IMR-90 (cell line): Measurements from ENCODE around the gene WDR27. TPM values are rescaled to one million over a fixed set of nuclear protein-coding genes. Genes with fewer than 3 reads are reported as not detected.

Source experiments
- ATAC-seq: fragments of 200-7000 bp; cut with Tn5 transposase; 2 replicates; pipeline ENCODE4 v1.9.1; 2020; ENCODE audit warnings: low read depth, mild to moderate bottlenecking, moderate library complexity
- BruUV-seq: library from RNA; stranded (reverse); fragments of 400-500 nt; replicated peaks from 2 replicates; lab custom pipeline; 2021; lab: Mats Ljungman, UMichigan
- CTCF ChIA-PET: fragments of 300-600 bp; formaldehyde crosslinking; extraction: SDS; loops from one replicate; lab custom pipeline; 2021; ENCODE audit warnings: antibody characterized with exemption; lab: Yijun Ruan, JAX
- POLR2A ChIA-PET: fragments of 300-600 bp; sonication (Branson Sonifier 250); formaldehyde crosslinking; loops from one replicate; lab custom pipeline; 2022; ENCODE audit warnings: antibody characterized with exemption; ENCODE audit not compliant: unreplicated experiment; lab: Charles Lee
- DNase-seq: peaks from one replicate; pipeline ENCODE4 v3.0.0; 2013
- H2AFZ ChIP-seq: replicated peaks from 2 replicates; pipeline ENCODE3; 2013; ENCODE audit warnings: low read length, mild to moderate bottlenecking; ENCODE audit not compliant: poor library complexity
- H2AK5ac ChIP-seq: 2 replicates; pipeline ENCODE4 v1.6.1; 2013; ENCODE audit warnings: low read depth, low read length, inconsistent platforms
- H2AK9ac ChIP-seq: replicated peaks from 2 replicates; pipeline ENCODE3; 2013; ENCODE audit warnings: mild to moderate bottlenecking, low read depth, low read length, moderate library complexity; ENCODE audit not compliant: poor library complexity
- H2BK120ac ChIP-seq: 2 replicates; pipeline ENCODE4 v1.6.1; 2013; ENCODE audit warnings: low read depth, low read length, inconsistent platforms
- H2BK15ac ChIP-seq: 3 replicates; pipeline ENCODE4 v1.6.1; 2013; ENCODE audit warnings: low read depth, low read length, inconsistent platforms
- H2BK20ac ChIP-seq: 2 replicates; pipeline ENCODE4 v1.6.1; 2013; ENCODE audit warnings: low read depth, mild to moderate bottlenecking, inconsistent platforms, low read length, moderate library complexity
- H2BK5ac ChIP-seq: 2 replicates; pipeline ENCODE4 v1.6.1; 2013; ENCODE audit warnings: mild to moderate bottlenecking, low read depth, low read length, inconsistent platforms; ENCODE audit not compliant: poor library complexity, severe bottlenecking
- H3K14ac ChIP-seq: replicated peaks from 2 replicates; pipeline ENCODE4 v1.6.1; 2013; ENCODE audit warnings: low read depth, low read length, inconsistent platforms
- H3K18ac ChIP-seq: 2 replicates; pipeline ENCODE4 v1.6.1; 2013; ENCODE audit warnings: low read depth, low read length, control low read depth
- H3K23ac ChIP-seq: 2 replicates; pipeline ENCODE4 v1.6.1; 2013; ENCODE audit warnings: low read depth, low read length, inconsistent platforms
- H3K27ac ChIP-seq: 2 replicates; pipeline ENCODE4 v1.5.1; 2013; ENCODE audit warnings: mild to moderate bottlenecking, control low read depth, low read length; ENCODE audit not compliant: insufficient read depth
- H3K27me3 ChIP-seq: 2 replicates; pipeline ENCODE4 v1.6.1; 2013; ENCODE audit warnings: low read length; ENCODE audit not compliant: control insufficient read depth, insufficient read depth
- H3K36me3 ChIP-seq: 2 replicates; pipeline ENCODE4 v1.6.1; 2013; ENCODE audit warnings: low read length, mixed read lengths; ENCODE audit not compliant: control insufficient read depth, insufficient read depth
- H3K4ac ChIP-seq: 2 replicates; pipeline ENCODE4 v1.6.1; 2013; ENCODE audit warnings: low read depth, low read length, inconsistent platforms
- H3K4me1 ChIP-seq: 2 replicates; pipeline ENCODE4 v1.6.1; 2013; ENCODE audit warnings: low read length, mixed read lengths; ENCODE audit not compliant: control insufficient read depth, insufficient read depth
- H3K4me2 ChIP-seq: 2 replicates; pipeline ENCODE4 v1.6.1; 2013; ENCODE audit warnings: low read depth, mild to moderate bottlenecking, control low read depth, low read length, moderate library complexity
- H3K4me3 ChIP-seq: 2 replicates; pipeline ENCODE4 v1.5.1; 2013; ENCODE audit warnings: low read depth, mild to moderate bottlenecking, control low read depth, low read length, moderate library complexity; ENCODE audit not compliant: insufficient read depth
- H3K56ac ChIP-seq: 2 replicates; pipeline ENCODE4 v1.6.1; 2013; ENCODE audit warnings: low read length, inconsistent platforms; ENCODE audit not compliant: insufficient read depth; ENCODE audit errors: extremely low read depth
- H3K79me1 ChIP-seq, 2 experiments: 2 replicates each; pipeline ENCODE4 v1.6.1; 2013; ENCODE audit warnings: low read length in 2 of 2, inconsistent platforms in 1 of 2, low read depth in 1 of 2
- H3K9ac ChIP-seq: 2 replicates; pipeline ENCODE4 v1.6.1; 2013; ENCODE audit warnings: low read depth, low read length, control low read depth
- H3K9me1 ChIP-seq: 2 replicates; pipeline ENCODE4 v1.6.1; 2013; ENCODE audit warnings: low read length, inconsistent platforms; ENCODE audit not compliant: insufficient read depth
- H3K9me3 ChIP-seq: 2 replicates; pipeline ENCODE4 v1.6.1; 2013; ENCODE audit warnings: low read length; ENCODE audit not compliant: control insufficient read depth, insufficient read depth
- H4K20me1 ChIP-seq: 2 replicates; pipeline ENCODE4 v1.6.1; 2013; ENCODE audit warnings: low read length, inconsistent platforms; ENCODE audit not compliant: insufficient read depth
- H4K5ac ChIP-seq: 2 replicates; pipeline ENCODE4 v1.6.1; 2013; ENCODE audit warnings: mild to moderate bottlenecking, low read depth, low read length, control low read depth
- H4K8ac ChIP-seq, 2 experiments: 2 replicates each; pipeline ENCODE4 v1.6.1; 2013; ENCODE audit warnings: low read depth in 2 of 2, low read length in 2 of 2, control low read depth in 1 of 2, inconsistent platforms in 1 of 2
- H4K91ac ChIP-seq: 2 replicates; pipeline ENCODE4 v1.6.1; 2013; ENCODE audit warnings: low read depth, low read length, inconsistent platforms; ENCODE audit not compliant: insufficient read depth
- BHLHE40 ChIP-seq: fragments of 150-350 bp; IDR thresholded peaks from 2 replicates; pipeline ENCODE4 v1.6.1; 2016; ENCODE audit warnings: mild to moderate bottlenecking, low read depth, low read length
- CHD1 ChIP-seq: IDR thresholded peaks from 2 replicates; pipeline ENCODE4 v1.6.1; 2012; ENCODE audit warnings: low read depth, low read length, improper control_type of control experiment
- CTCF ChIP-seq: conservative IDR thresholded peaks from 2 replicates; pipeline ENCODE4 v1.5.1; 2012; ENCODE audit warnings: mild to moderate bottlenecking, low read depth, low read length, improper control_type of control experiment
- FOS ChIP-seq: fragments of 150-350 bp; IDR thresholded peaks from 2 replicates; pipeline ENCODE4 v1.6.1; 2016; ENCODE audit warnings: low read depth, low read length
- MAFK ChIP-seq: IDR thresholded peaks from 2 replicates; pipeline ENCODE4 v1.6.1; 2012; ENCODE audit warnings: low read depth, low read length, improper control_type of control experiment
- MXI1 ChIP-seq: IDR thresholded peaks from 2 replicates; pipeline ENCODE4 v1.6.1; 2012; ENCODE audit warnings: low read depth, mild to moderate bottlenecking, low read length, moderate library complexity, borderline replicate concordance
- POLR2A ChIP-seq: IDR thresholded peaks from 2 replicates; pipeline ENCODE4 v1.6.1; 2012; ENCODE audit warnings: mild to moderate bottlenecking, low read depth, low read length
- RAD21 ChIP-seq: IDR thresholded peaks from 2 replicates; pipeline ENCODE4 v1.6.1; 2012; ENCODE audit warnings: low read length, improper control_type of control experiment
- RFX5 ChIP-seq: IDR thresholded peaks from 2 replicates; pipeline ENCODE4 v1.8.0; 2012; ENCODE audit warnings: low read depth, mild to moderate bottlenecking, low read length, moderate library complexity
- SMC3 ChIP-seq: fragments of 150-350 bp; IDR thresholded peaks from 2 replicates; pipeline ENCODE4 v1.6.1; 2016; ENCODE audit warnings: low read depth, mild to moderate bottlenecking, antibody characterized with exemption, low read length, moderate library complexity
- USF2 ChIP-seq: fragments of 150-350 bp; IDR thresholded peaks from 2 replicates; pipeline ENCODE4 v1.6.1; 2017; ENCODE audit warnings: mild to moderate bottlenecking, antibody characterized with exemption, low read length, low read depth
- WGBS, 2 experiments: methylation state at CpG; one replicate each; pipeline versions ENCODE4 v1.1.5 to v1.1.7; 2013; ENCODE audit warnings: missing lambda C conversion rate in 2 of 2; ENCODE audit not compliant: insufficient read length in 1 of 2; ENCODE audit errors: extremely low coverage in 2 of 2; 5-methylcytosine and 5-hydroxymethylcytosine counted together
- dilution Hi-C: fragments of 300-500 bp; cut with HindIII; formaldehyde crosslinking; loops from one replicate; pipeline ENCODE4 v1.14.3; 2018; ENCODE audit warnings: low sequenced_read_pairs; ENCODE audit not compliant: unreplicated experiment
- in situ Hi-C: fragments of 300-500 bp; cut with MboI; formaldehyde crosslinking; loops from 3 replicates; pipeline ENCODE4 v1.14.3; 2019; ENCODE audit warnings: low sequenced_read_pairs, inconsistent platforms, mixed read lengths
- intact Hi-C: fragments of 100-400 bp; cut with micrococcal nuclease; formaldehyde crosslinking; loops from 2 replicates; pipeline ENCODE4 v1.10.0; 2022
- polyA plus RNA-seq, 3 experiments: library from polyadenylated mRNA; depleted of rRNA; stranded (reverse); fragments of >200 nt; gene quantifications; 2 replicates each; pipeline ENCODE4 v1.2.3, GENCODE V29; 2012; ENCODE audit warnings: low replicate concordance in 1 of 3
- total RNA-seq: library from RNA; depleted of rRNA; stranded (reverse); fragments of >200 nt; gene quantifications from 2 replicates; pipeline ENCODE4 v1.2.3, GENCODE V29; 2012
- TF ChIP-seq, protein P1 (sequence below): fragments of 150-350 bp; IDR thresholded peaks from 2 replicates; pipeline ENCODE4 v1.6.1; 2016; ENCODE audit warnings: low read depth, mild to moderate bottlenecking, low read length, moderate library complexity, borderline replicate concordance

WDR27 gene
- total and polyA plus RNA-seq, 2 of the 4 experiments (the other 2 are of a cell fraction), result 7.0 to 18.5 TPM

- Histone ChIP-seq H2BK15ac (no peak overlapping the region), H4K5ac (no peak overlapping the region), H3K4me2 (no peak overlapping the region), H3K4me3 (no peak overlapping the region), H3K27ac (no peak overlapping the region), H2AK5ac (no peak overlapping the region), H4K91ac (no peak overlapping the region), H2BK5ac (no peak overlapping the region), H4K8ac (no peak overlapping the region), H3K23ac (no peak overlapping the region), H3K18ac (no peak overlapping the region), H4K20me1 (no peaks in the 10 kb centered on the region), H3K9ac (no peak overlapping the region), H2BK20ac (no peak overlapping the region), H3K9me1 (no peaks in the 10 kb centered on the region), H3K36me3 (no peaks in the 10 kb centered on the region), H2AFZ (no peak overlapping the region), H3K27me3 (no peaks in the 10 kb centered on the region), H3K9me3 (no peaks in the 10 kb centered on the region), H3K56ac (no peak overlapping the region), H3K14ac (no peak overlapping the region), H2AK9ac (no peak overlapping the region), H2BK120ac (no peak overlapping the region), H3K4ac (no peak overlapping the region), H3K79me1 (no peaks in the 10 kb centered on the region), H3K4me1 (peaks cover 5% of the 10 kb centered on the region)
- ChIA-PET CTCF (interaction anchor here (1.1 kb wide), 1 partner anchor 11 kb away, joined by 3 read pairs; no protein-coding TSS in a partner anchor), POLR2A (no interaction called here)
- 60% methylated on average over 2 of the region's 5 CpGs; no CpG with 5 or more reads in 1 of the 2 experiments for WGBS, 2 experiments
- ATAC-seq (no peak), DNase-seq (no peak)
- dilution Hi-C loops, result no loop called here
- TF ChIP-seq POLR2A (no peak), RFX5 (no peak), FOS (no peak), USF2 (no peak), BHLHE40 (no peak), SMC3 (no peak), MXI1 (no peak), RAD21 (no peak), MAFK (no peak), CHD1 (no peak), CTCF (no peak)
- TF ChIP-seq, protein P1, sequence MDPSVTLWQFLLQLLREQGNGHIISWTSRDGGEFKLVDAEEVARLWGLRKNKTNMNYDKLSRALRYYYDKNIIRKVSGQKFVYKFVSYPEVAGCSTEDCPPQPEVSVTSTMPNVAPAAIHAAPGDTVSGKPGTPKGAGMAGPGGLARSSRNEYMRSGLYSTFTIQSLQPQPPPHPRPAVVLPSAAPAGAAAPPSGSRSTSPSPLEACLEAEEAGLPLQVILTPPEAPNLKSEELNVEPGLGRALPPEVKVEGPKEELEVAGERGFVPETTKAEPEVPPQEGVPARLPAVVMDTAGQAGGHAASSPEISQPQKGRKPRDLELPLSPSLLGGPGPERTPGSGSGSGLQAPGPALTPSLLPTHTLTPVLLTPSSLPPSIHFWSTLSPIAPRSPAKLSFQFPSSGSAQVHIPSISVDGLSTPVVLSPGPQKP, result no peak
- in situ Hi-C loops, result no loop called here
- no TSS peak for BruUV-seq
- intact Hi-C loops, result loop anchor here (10.0 kb wide), 1 partner anchor 874 kb away; no protein-coding TSS in a partner anchor
These were observed 260.5 kb downstream of the WDR27 start for GRCh38 chr6:169441292-169441691.
